Amniotic stem cell (primary cell): ENCODE data around the gene VEGFC.
A peak's percentile ranks its signal among the peaks of the same experiment; 100 is the strongest.

Experiments
- DNase-seq: peaks from one replicate; lab custom pipeline; 2025; lab: John Stamatoyannopoulos, UW

The VEGFC gene, protein sequence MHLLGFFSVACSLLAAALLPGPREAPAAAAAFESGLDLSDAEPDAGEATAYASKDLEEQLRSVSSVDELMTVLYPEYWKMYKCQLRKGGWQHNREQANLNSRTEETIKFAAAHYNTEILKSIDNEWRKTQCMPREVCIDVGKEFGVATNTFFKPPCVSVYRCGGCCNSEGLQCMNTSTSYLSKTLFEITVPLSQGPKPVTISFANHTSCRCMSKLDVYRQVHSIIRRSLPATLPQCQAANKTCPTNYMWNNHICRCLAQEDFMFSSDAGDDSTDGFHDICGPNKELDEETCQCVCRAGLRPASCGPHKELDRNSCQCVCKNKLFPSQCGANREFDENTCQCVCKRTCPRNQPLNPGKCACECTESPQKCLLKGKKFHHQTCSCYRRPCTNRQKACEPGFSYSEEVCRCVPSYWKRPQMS

DNA sequence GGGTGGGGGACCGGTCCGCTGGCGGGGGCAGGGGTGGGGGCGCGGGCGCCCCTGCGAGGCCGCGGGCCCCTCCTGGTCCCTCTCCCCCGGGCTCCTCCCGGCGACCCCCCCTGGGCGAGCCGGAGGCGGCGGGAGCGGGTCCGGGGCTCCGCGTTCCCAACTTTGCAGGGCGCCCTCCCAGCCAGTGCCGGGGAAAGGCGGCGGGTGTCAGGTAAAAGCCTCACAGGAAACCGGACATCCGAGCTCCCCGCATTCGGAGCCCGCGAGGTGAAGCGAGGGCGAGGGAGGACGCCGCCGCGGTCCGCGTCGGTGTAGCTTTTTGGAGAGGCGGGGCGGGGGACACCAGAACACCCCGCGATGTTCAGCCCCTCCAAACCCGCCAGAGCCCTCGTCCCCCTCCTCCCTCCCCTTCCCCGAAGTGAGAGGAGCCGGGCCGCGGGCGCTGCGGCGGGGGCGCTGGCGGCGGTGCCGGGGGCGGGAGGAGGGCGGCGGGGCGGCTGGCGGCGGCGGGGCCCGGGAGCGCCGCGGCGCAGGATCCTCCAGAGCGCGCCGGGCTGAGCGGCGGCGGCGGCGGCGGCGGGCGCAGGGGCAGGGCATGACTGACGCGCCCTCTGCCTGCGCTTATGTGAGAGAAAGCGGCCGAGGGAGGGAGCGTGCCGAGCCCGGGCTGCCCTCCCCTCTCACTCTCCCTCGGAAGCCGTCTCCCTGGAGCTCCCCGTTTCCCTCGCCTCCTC, at the start of gene VEGFC:
VEGFC (minus strand) TSS at position 597 of the 734 bp plus-strand sequence. CDS start 611 bp downstream, outside the sequence.
- DNase-seq = peak; percentile 56

DNA sequence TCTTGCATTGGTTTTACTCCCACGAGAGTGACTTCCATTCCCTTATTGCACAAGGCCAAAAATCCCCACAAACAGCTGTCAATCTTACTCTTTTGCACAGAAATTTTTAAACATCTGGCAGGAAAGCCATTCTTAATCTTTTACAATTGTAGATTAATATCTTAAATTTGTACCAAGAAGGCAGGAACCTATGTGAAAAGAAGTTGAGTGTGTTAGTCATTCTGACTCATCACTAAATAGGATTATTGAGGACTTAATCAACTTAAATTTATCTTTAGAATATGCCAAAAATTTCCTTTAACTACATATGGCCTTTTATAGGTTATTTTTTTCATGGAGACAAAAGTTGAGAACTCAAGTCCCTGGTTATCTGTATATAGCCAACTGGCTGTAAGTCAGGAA, 49.0 kb upstream of the VEGFC start:
- DNase-seq = no peak

DNA sequence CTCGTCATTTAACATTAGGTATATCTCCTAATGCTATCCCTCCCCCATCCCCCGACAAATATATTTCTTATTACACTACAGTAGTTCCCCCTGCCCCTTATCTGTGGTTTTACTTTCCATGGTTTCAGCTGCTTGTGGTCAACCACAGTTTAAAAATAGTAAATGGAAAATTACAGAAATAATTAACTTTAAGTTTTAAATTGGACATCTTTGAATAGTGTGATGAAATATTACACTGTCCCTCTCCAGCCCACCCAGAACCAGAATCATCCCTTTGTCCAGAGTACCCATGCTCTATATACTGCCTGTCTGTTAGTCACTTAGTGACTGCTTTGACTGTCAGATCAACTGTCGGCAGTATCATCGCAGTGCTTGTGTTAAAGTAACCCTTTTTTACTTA, 47.4 kb upstream of the VEGFC start:
- no peak for DNase-seq

DNA sequence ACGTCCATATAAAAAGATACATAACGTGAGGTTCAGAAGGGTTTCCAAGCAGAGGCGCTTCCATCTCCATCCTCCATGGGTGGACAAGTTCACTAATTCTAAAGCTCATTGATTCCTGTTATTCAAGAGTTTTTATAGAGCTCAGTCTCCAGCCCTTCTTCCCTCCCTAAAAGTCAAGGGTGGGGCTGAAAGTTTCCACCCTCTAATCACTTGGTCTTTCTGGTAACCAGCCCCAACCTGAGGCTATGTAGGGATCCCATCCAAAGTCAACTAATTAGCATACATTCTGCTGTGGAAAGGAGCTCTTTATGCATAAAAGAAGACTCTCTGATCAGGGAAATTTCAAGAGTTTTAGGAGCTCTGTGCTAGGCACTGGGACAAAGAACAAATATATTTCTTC, 46.9 kb upstream of the VEGFC start:
- no peak for DNase-seq

DNA sequence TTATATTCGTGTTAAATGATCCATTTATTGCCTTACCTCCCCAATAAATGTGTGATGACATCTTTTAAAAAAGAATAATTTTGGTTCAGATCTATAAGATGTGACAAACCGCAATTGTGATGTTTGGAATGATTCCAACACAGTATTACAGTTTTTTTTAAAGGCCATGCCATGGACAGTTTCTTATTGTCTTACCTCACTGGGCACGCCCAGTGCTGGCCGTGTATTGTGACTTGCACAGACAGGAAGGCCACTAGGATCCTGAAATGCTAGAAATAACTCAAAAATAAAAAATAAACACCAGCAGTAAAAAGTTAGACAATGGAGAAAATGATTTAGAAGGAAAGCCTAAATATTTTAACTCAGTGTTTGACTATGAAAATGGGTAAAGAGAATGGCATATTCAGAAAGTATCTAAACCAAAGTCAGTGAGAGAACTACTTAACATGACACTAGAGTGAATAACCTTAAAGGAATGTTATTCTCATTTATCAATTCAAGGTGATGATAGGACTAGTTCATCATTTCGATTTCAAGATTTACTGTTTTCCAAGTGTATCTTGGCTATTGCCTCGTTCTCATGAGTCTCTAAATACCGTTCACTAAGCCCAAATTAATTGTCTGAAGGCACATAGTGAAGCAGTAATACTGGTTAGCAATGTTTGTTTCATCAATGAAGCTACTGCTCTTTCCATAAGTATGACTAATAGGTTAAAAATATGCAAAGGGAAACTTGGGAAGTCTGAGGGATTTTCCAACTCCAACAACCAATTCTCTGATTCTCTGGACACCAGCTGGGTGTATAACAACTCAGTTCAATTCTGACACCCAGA, 46.1 kb upstream of the VEGFC start:
- DNase-seq = no peak

DNA sequence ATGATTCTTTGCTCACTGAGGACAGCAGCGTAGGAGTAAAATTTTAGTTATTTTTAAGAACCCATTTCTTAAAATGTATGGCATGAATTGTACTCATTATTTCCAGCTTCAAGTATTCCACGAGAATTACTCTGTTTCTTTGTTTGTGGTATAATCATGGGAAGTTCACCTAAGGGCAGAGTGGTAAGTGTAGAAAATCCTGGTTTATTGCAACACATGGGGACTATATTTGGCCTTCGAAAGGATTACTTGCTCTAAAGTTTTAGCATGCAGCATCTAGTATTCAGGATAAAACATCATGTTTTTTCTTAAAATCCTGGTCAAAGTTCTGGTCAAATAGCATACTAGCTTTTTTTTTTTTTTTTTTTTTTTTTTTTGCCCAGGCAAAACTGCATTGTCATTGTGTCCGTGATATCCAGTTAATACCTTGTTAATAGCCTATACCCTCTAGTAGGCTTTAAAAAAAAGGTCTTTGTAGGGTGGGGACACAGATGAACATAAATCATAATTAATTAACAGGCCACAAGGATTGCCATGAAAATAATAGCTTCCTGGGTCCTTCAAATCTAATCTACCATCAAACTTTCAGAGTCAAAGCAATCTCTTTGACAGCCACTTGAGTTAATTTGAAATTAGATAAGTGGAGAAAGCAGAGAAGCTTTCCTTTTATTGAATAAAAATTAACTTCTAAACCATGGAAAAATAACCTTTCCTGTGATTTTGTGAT, 44.6 kb upstream of the VEGFC start:
- no peak for DNase-seq

DNA sequence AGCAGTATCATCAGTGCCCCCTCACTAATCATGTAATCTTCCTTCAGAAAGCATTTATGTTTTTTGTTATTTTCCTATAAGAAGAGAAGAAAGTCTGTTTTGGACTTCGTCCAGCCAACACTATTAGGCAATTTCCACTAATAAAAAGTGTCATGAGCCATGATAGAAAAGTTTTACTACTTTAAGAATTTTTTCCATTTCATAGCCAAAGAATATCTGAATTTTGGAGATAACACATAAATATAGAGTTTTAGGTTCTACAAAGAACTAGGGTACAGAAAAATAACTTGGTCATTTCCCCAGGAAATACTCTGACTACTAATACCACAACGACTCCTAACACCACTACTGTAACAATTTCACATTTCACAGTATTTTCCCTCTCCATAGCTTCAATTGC, 41.8 kb upstream of the VEGFC start:
- no peak for DNase-seq

DNA sequence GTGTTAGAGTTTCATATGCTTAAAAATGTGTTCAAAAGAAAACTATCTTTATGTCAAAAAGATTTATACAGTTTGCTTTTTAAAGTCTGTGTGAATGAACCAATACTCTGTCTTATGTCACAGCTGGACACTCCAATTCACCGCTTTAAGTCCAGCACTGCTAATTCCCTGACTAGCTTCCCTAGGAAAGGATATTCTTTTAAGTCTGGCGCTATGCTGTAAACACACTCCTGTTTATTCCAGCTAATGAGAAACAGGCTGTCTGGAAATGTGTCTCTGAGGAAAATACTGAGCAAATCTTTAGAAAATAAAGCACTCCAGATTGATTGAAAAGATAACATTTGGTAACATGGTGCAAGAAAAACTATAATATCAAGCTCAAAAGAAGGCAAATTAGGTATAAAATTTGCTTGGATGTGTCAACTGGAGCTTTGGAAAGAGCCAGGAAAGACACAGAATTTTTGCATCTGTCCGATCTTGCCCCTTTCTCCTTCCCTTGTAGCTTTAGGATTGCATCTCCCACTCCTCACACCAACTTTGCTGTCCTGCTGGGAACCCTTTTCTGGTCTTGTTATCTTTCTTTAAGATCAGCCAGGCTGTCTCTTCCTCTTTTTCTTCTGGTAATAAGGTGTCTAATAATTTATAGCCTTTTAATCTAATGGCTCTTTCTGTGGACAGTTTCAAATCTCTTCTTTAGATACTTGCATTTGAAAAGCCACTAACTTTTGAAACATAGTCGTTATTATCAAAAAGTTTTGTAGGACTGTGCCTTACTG, 40.9 kb upstream of the VEGFC start:
- no peak for DNase-seq

DNA sequence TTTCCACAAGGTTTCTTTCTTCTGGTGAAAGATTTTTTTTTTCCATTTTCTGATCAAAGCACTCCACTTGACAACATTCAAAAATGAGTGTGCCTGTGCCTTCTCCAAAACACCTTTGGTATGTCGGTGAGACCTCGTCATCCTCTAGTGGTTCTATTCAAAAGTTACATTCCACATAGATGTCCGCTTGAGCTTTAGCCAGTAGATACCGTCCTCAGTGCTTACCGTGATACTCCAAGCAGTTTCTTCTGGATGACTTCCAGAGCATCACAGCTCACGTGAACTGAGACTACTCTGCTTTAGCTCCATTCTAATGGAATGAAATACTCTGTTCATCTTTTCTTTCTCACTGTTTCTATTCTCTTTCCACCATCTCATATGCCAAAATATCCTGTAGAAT, 38.2 kb upstream of the VEGFC start:
- DNase-seq = no peak

DNA sequence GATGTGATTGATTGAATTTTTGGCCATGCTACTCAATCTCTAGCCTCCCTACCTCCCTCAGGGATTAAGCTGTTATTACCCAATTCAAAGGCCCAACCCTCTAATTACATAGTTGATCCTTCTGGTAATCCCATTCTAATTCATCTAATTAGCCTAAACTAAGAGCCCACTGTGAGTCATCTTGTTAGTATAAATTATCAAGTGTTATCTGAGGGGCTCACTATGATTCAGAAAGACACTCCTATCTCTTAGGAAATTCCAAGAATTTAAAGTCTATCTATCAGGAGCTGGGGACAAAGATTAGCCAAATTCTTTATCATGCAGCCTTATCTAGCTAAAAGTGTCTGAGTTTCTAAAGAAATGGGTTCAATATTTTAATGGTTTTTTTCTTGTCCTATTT, 32.9 kb upstream of the VEGFC start:
- no peak for DNase-seq

DNA sequence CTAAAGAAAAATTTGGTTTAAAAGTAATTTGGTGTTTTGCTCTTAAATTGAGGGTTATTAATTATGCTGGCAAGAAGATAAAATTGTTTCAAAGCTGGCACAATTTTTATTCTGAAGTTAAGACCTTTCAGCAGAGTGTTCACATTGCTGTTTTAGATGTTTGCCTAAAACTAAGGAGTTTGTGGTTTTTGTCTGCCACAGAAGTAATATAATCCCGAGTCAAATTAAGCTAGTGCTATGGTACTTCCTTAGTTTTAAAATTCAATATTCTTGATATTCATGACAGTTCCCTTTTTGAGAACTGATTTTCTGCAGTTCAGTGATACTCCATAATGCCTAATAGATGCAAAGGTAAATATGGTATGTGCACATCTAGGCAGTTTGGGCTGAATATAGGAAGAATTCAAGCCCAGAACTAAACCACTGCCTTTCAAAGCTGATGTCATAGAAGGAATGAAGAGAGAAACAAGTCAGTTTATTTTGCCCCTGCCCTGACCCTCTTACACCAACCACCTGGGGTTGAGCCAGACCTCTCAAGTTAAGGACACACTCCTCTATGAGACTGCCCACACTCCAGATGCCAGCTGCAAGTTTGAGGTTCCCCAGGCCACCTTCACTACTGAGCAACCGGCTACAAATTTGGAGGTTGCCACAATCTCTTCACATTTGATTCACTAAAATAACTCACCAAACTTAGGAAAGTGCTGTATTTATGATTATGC, 32.1 kb upstream of the VEGFC start:
- DNase-seq = no peak

DNA sequence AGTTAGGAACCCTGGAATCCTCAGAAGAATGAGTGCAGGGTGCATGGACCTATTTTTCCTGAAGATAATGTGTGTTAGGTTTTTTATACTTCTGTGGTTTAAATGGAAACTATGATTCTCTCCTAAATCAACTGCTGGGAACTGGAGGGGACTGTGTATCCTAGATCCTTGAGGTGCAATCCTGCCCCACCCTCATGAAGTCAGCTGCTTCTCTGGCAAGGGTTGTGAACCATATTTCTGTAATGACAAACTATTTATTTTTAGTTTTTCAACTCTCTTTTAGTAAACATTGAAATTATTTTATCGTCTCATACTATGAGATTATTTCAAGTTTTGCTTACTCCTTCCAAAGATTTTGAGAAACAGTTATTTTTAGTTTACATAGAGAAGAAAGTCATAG, 25.8 kb upstream of the VEGFC start:
- no peak for DNase-seq

DNA sequence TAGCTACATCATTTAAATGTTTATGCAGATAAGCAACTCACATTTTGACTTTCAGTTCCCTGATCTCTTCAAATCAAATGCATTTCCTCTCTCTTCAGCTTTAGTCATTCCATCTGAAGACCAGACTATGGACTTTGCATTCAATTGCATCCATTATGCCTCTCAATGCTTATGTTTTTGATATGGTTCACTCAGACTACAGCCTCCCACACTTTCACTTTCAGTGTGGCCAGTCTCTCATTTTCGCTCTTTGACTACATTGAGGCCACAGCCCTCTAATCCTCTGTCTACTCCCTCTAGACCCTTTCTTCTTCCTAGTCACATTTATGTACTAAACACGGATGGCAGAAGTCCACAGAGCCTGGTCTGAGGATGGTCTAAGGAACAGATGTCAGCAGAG, 24.5 kb upstream of the VEGFC start:
- no peak for DNase-seq

DNA sequence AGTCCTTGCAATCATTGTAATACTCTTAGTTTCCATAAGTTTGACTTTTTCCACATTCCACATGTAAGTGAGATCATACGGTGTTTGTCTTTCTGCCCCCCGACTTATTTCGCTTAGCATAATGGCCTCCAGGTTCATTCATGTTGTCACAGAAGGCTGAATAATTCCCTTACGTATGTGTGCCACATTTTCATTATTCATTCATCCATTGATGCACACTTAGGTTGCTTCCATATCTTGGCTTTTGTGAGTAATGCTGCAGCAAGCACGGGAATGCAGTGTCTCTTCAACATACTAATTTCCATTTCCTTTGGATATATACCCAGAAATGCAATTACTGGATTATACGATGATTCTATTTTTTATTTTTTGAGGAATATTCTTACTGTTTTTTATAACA, 22.0 kb upstream of the VEGFC start:
- DNase-seq = peak; percentile 50

DNA sequence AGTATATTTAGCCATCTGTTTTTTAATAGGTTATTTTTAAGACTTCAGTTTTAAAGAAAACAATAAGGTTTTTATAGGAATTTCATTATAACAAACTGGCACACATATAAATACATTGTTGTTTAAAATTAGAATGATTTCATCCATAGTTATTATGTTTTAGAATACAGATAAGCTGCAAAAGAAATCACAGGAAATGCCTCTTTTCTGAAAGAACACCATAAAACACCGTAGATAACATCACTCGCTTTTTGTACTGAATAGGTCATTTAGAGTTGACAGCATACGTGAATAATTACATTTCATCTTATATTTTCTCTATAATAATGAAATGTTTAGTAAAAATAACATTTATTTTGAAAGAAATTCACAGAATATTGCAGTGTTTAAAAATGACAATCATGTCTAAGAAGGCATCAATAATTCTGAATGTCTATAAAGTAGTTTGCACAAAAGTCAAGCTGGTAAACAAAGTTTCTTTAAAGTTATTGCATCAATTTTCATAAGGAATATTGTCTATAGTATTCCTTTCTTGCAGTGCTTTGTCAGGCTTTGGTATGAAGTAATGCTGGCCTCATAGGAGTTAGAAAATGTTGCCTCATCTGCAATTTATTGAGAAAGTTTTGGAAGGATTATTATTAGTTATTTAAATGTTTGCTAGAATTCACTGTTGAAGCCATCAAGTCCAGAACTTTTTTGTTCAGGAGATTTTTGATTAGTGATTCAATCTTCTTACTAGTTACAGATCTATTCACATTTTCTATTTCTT, 17.9 kb upstream of the VEGFC start:
- no peak for DNase-seq

DNA sequence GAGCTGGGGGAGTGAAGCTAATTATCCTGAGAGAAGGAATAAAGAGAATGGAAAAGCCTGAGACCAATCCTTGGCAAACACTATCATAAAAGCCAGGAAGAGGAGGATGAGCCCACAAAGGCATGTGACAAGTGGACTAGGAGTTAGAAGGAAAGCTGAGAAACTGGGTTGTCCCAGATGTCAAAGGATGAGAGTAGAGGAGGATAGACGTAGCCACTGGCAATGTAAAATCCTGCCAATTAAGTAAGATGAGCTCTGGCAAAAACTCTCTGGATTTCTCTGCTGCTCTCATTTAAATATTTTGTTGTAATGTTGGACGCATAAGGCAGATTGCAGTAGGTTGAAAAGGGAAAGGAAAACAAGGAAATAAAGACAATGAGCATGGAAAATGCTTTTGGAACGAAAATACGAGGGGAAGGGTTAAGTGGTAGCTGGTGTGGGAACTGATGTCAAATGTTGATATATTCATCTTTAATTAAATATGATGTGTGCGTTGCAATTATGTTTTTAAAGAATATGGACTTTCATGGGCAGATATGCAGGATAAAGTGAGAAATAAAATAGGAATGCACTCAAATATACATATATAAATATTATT, 14.2 kb upstream of the VEGFC start:
- no peak for DNase-seq

DNA sequence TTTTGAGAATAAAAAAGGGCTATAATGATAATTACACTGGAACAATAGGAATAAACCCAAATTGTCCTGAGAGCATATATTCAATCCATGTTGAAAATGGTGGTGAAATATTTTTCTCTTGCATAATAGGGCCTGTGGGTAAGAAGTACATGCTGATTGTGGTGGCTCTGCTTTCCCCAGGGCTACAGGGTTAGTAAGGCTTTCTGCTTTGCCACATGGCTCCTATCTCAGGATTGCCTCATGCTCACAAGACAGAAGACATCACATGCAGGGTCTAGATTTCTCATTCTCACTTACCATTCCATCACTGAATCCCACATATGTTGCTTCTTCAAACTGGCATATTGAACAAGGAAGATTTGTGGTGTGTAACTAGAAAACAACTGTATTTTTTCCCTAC, 12.4 kb upstream of the VEGFC start:
- DNase-seq = no peak

DNA sequence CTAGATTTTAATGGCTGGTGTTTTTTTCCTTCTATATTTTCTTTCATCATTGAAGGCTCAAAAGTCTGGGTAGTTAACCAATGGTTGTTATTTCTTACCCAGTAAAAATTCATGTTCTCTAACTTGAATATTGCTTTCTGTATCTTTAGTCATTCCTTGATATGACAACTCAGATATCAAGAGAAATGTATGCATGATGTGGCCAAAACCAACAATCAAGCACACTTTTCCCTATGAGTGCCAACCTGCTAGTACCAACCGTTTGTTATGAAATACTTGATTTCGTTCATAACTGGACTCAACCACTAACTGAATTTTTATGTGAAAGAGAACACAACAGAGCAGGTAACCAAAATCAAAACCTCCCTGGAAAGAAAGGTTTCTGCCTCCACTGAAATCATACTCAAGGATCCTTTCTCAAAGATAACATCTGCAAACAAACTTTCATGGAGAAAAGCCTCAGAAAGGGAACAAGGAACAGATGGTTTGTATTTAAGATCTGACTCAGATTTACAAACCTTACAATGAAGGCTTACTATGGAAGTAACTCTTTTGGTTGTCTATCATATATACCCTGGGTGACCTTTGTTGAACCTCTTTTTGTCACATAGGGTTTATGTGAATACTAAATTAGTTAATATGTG, 8.3 kb upstream of the VEGFC start:
- no peak for DNase-seq

DNA sequence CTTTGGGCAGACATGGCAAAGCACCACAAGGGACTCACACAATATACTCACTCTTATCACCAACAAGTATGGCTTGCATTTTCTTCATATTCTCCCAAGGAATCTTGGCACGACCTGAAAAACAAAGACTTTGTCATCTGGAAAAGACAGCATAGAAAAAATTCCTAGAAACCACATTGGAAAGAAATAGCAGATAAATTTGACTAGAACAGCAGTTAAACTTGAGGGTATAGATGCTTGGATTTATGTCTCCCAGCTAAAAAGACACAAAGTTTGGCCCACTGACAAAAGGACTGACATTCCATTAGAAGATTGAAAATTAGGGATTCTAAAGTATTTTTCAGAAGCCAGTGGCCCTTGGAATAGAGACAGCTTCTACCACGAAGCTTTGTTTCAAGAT, 6.9 kb upstream of the VEGFC start:
- no peak for DNase-seq
